ENCODE data around the gene ZNF747. TPM values are rescaled to one million over a fixed set of nuclear protein-coding genes. Genes with fewer than 3 reads are reported as not detected.
"Not testable (repeated sequence)": the region's sequence is repeated elsewhere in the genome, so short reads cannot be mapped to it uniquely, and the experiment has no call there.

Gene ZNF747
- total RNA-seq, 1 donor from 2014 or later, result 5.7 TPM

DNA sequence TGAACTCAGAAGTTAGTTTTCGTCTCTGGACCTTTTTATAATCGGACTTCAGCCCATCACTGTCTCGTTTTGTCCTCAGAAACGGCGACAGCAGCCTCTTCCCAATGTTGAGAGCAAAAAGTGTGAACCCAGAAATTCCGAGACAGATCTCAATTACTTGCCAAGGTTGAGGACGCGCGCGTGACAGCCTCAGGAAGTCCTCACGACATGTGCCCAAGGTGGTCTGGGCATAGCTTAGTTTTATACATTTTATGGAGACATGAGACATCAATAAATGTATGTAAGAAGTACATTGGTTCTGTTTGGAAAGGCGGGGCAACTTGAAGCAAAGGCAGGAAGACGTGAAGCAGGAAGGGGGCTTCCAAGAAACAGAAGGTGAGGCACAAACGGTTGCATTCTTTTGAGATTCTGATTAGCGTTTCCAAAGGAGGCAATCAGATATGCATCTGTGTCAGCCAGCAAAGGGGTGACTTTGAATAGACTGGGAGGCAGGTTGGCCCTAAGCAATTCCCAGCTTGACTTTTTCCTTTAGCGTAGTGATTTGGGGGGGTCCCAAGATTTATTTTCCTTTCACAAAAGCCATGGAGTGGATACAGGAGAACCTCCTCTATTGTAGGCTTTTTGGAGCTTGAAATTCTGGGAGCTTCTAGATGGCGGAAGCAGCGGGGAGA lies 583 bp upstream of the ZNF747 start:
- DNase-seq (ENCODE audit: low read depth, low spot score), result no peak

DNA sequence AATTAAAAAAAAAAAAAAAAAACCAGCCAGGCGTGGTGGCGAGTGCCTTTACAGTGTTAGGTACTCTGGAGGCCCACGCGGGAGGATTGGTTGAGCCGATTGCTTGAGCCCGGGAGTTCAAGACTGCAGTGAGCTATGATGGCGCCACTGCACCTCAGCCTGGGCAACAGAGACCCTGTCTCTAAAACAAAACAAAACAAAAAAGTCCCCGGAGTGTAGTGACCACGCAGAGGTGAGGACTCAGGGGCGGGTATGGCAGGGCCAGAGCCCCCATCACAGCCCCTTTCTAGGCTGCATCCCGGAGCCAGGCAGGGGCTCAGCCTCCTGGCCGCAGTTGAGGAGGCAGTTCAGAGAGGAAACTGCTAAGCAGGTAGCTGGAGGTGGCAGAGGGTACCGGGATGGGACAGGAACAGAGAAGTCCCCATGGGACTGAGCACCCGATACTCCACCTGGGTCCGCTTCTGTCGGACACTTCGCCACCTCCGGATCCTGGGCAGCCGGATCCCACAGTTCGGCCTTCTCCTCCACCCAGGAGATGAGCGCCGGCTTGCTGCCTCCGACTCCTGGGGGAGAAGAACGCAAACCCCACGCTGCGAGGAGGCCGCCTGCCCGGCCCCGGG lies 800 bp downstream of the ZNF747 start:
- DNase-seq (ENCODE audit: low read depth, low spot score), result no peak

DNA sequence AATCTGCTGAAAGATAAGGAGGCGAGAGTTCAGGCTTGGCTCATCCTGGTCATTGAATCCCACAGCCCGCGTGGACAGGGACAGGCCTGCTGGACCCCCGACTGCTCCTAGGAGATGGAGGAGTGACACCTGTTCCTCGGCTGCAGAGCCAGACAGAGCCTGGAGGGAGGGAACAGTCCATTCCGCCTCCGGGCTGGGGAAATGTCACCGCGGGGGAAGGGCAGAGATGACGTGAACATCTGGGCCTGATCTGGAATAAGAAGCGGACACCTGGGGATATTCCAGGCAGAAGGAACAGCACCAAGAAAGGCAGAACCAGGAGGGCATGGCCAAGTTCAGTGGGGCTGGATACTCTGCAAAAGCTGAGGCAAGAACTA lies 1.5 kb downstream of the ZNF747 start:
- no peak for DNase-seq (ENCODE audit: low read depth, low spot score)

DNA sequence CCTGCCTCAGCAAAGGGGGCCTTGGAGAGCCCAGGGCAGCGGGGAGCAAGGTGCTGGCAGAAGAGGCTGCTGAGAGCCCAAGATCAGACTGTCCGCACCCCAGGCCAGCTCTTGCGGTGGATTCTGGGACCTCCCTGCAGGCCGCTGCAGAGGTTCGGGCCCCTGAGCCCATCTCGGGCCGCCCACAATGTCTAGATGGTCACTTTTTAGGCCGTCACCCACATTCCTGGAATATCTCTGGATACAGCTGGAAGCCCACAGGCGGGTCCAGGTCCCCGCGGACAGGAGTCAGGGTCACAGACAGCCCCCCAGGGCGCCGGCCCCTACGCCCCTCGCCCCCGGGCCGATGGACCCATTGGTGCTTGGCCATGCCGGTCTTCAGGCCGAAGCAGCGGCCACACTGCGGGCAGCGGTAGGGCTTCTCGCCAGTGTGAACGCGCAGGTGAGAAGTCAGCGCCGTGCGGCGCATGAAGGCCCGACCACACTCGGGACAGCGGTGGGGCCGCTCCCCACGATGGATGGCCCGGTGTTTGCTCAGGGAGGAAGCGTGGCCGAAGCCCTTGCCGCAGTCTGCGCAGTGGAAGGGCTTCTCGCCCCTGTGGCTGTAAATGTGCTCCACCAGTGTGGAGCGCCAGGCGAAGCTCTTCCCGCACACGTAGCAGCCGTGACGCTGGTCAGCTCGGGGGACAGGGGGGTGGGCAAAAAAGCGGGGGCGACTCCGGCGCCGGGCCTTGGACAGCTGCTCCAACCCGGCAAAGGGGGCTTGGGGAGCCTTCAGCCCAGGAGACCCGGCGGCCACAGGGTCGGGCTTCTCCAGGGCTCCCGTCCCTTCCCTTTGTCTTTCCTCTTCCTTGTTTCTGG lies 2.1 kb downstream of the ZNF747 start:
- no peak for DNase-seq (ENCODE audit: low read depth, low spot score)

- no peak for DNase-seq (ENCODE audit: low read depth, low spot score)
These were observed 4.3 kb downstream of the ZNF747 start for GRCh38 chr16:30530163-30531037.

- DNase-seq (ENCODE audit: low read depth, low spot score), result no peak
These were observed 5.7 kb downstream of the ZNF747 start for GRCh38 chr16:30528799-30529457.

DNA sequence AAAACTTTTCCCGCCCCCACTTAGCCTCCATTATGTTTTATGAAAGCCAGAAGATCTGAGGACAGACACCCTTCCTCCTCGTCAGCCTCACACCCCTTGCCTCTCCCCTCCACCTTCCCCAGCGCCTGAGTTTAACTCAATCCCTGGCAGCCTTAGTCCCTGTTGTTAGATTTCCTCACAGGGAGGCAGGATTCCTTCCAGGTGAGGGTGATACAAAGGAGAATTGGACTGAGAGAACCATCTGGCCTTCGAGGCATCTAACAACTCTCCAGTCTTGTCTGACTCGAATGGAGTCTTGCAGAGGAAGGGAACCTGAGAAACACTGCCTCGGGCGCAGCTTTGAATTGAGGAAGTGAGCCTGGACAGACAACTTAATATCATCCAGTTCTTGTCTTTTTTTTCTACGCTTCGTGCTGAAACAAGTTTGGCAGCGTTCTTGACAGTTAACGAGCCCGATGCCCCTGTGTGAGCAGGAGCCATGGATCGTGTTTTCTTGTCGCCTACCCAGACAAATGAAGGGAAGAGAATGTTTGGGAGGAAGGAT lies 7.0 kb downstream of the ZNF747 start:
- no peak for DNase-seq (ENCODE audit: low read depth, low spot score)

DNA sequence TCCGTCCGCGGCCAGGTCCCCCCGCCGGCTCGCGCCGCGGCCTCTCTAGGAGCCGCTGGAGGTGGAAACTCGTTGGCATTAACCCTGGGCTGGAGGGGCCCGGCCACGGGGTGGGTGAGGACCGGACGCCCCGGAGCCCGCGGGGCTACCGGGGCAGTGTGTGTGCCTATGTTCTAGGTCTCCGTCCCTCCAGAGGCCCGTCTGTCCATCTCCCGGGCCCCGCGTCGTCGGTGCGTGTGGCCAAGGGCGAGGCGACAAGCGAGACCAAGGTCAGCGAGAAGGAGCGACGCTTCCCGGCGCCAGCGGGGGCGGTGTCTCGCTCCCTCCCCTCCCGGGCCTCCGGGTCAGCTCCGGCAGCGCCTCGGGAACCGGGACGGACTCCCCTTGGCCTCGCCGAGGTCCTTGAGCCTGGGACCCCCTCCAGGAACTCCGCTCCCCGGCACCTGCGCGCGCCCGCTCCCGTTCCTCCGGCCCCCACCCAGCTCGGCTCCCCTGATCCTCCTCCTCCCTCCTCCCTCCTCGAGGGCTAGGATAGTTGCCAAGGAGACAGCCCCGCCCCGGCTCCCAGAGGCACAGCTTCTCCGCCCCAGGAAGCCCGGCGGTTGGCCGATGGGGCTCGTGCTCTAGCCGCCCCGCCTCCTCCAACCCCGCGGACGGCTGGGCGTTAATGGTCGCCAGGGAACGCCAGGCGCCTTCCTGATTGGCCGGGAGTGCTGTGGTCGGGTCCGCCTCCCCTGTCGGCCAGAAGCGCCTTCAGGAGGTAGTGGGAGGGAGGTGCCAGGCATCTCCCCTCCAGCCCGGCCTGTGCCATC lies 7.6 kb downstream of the ZNF747 start:
- peak; percentile 91 for DNase-seq (ENCODE audit: low read depth, low spot score)

- DNase-seq (ENCODE audit: low read depth, low spot score), result no peak
These were observed 8.4 kb downstream of the ZNF747 start, which contains the start of gene ZNF768 for GRCh38 chr16:30526137-30526822. TSS of gene ZNF768 (minus strand) at chr16:30526566. CDS start at chr16:30526413, 153 bp downstream.

GRCh38 chr16:30525844-30526136 lies 8.9 kb downstream of the ZNF747 start:
- DNase-seq (ENCODE audit: low read depth, low spot score), result no peak

GRCh38 chr16:30524575-30525568 lies 9.8 kb downstream of the ZNF747 start:
- no peak for DNase-seq (ENCODE audit: low read depth, low spot score)

DNA sequence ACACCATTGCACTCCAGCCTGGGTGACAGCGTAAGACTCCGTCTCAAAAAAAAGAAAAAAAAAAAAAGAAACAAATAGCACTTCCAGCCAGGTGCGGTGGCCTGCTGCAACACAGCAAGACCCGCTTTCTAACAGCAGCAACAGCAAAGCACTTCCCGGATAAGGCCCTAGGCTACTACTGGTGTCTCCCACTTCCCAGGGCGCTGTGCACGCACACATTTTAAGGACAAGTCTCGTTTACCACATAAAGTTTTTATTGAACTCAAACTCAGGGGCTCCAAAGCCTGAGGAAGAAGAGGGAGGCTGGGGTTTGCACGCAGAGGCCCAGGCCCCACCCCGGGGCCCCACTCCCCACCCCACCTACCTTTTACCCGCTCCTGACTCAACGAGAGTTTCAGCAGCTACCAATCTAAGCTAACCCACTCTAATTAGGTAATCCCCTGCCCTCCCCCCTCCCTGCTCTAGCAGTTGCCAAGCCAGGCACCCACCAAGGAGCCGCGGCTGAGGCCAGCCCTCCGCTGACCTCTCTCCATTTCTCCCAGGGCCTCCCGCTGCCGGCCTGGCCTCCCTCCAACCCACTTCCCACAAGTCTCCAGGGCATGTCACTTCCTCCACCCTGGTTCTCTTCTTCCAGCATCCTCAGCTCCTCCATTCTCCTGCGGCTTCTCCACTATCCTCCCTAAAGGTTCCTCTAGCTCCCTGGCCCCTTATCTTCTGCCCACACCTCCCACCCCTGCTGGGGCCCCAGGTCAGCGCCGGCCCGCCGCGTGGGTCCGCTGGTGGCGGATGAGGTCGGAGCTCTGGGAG lies 10.7 kb downstream of the ZNF747 start:
- DNase-seq (ENCODE audit: low read depth, low spot score), result no peak

GRCh38 chr16:30522702-30523463 lies 11.8 kb downstream of the ZNF747 start:
- not testable (repeated sequence) for DNase-seq (ENCODE audit: low read depth, low spot score)

DNA sequence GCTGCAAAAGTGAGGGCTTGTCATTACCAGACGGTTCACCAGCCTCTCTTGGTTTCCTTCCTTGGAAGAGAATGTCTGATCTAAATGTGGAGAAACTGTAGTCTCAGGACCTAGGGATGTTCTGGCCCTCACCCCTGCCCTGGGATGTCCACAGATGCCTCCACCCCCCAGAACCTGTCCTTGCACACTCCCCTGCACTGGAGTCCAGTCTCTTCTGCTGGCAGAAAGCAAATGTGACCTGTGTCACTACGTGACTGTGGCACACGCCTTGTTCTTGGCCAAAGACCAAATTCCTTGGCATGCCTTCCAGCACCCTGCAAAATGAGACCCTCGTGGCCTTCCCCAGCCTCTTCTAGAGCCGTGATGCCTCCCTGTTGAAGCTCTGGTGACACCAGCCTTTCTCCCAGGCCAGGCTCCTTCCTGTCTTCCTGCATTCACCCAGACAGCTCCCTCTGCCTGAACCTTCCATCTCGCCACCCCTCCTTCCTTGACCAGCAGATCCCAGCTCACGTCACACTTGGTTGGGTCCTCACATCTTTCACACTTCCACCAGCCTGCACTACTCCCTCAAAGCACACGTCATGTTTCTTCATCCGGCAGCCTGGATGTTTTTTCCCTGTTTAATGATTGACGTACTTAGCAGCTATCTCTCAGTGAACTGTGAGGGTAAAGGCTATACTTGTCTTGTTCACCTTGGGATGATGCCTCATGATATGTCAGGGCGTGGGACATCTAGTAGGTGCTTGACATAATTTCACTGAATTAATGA lies 12.6 kb downstream of the ZNF747 start:
- no peak for DNase-seq (ENCODE audit: low read depth, low spot score)

GRCh38 chr16:30521476-30521872 lies 13.2 kb downstream of the ZNF747 start:
- DNase-seq (ENCODE audit: low read depth, low spot score), result no peak
